ENCODE measurements around the gene COX8C.

GRCh38 chr14:93381644-93382043 lies 34.7 kb downstream of the COX8C start:
- TF ChIP-seq POLR2A (IDR thresholded peaks at IDR 0.05) (no peak), CTCF (IDR thresholded peaks at IDR 0.05) (no peak)
